Stomach smooth muscle (tissue), 2 donors: ENCODE results near the gene RNF145.
"Not testable (repeated sequence)": the region's sequence is repeated elsewhere in the genome, so short reads cannot be mapped to it uniquely, and the experiment has no call there.

Experiments used
- H3K27ac ChIP-seq: one replicate; pipeline ENCODE4 v1.7.0; 2013; ENCODE audit warnings: mild to moderate bottlenecking, low read length, inconsistent platforms
- H3K27me3 ChIP-seq, 2 donors: one replicate each; pipeline ENCODE4 v1.7.0; 2013; ENCODE audit warnings: low read length in 2 of 2; ENCODE audit not compliant: insufficient read depth in 2 of 2, control insufficient read depth in 1 of 2
- H3K36me3 ChIP-seq, 2 donors: one replicate each; pipeline ENCODE4 v1.7.0; 2013; ENCODE audit warnings: low read length in 2 of 2; ENCODE audit not compliant: control insufficient read depth in 2 of 2, insufficient read depth in 2 of 2
- H3K4me1 ChIP-seq: one replicate; pipeline ENCODE4 v1.7.0; 2013; ENCODE audit warnings: low read length; ENCODE audit not compliant: control insufficient read depth, insufficient read depth
- H3K4me3 ChIP-seq, 2 donors: one replicate each; pipeline ENCODE4 v1.7.0; 2013; ENCODE audit warnings: low read length in 2 of 2
- H3K9ac ChIP-seq, 2 donors: one replicate each; pipeline ENCODE4 v1.7.0; 2013; ENCODE audit warnings: low read length in 2 of 2, mild to moderate bottlenecking in 1 of 2
- H3K9me3 ChIP-seq, 2 donors: one replicate each; pipeline ENCODE4 v1.7.0; 2013; ENCODE audit warnings: low read length in 2 of 2; ENCODE audit not compliant: control insufficient read depth in 2 of 2
- donor health status: healthy.
- donor health status: Pancreatic carcinoma.

Gene RNF145

GRCh38 chr5:159133041-159133741, 76.2 kb downstream of the RNF145 start:
- H3K4me1 ChIP-seq: no peaks in the 10 kb centered on the region
- no peak overlapping the region for H3K4me3 ChIP-seq
- H3K27ac ChIP-seq: no peak overlapping the region

GRCh38 chr5:159132429-159133040, 76.8 kb downstream of the RNF145 start:
- Histone ChIP-seq H3K4me1 (no peaks in the 10 kb centered on the region), H3K9ac (no peak overlapping the region), H3K27ac (no peak overlapping the region), H3K9me3 (no peaks in the 10 kb centered on the region), H3K4me3 (no peak overlapping the region), H3K36me3 (no peaks in the 10 kb centered on the region), H3K27me3 (peaks cover 0 to 6% of the 10 kb centered on the region in 2 donors)

More at GRCh38 chr5:159133041-159133741, 76.2 kb downstream of the RNF145 start:
- Histone ChIP-seq H3K36me3 (no peaks in the 10 kb centered on the region), H3K27me3 (peaks cover 0 to 6% of the 10 kb centered on the region in 2 donors), H3K9me3 (no peaks in the 10 kb centered on the region), H3K9ac (no peak overlapping the region)

- no peak overlapping the region for H3K9ac ChIP-seq
- no peak overlapping the region for H3K4me3 ChIP-seq
These were observed 77.4 kb downstream of the RNF145 start for GRCh38 chr5:159131951-159132350.

GRCh38 chr5:159130871-159131270, 78.5 kb downstream of the RNF145 start:
- Histone ChIP-seq H3K27me3 (peaks cover 0 to 4% of the 10 kb centered on the region in 2 donors), H3K9me3 (no peaks in the 10 kb centered on the region), H3K27ac (no peak overlapping the region), H3K4me1 (no peaks in the 10 kb centered on the region), H3K4me3 (no peak overlapping the region), H3K36me3 (no peaks in the 10 kb centered on the region), H3K9ac (no peak overlapping the region)

More at GRCh38 chr5:159131951-159132350, 77.4 kb downstream of the RNF145 start:
- H3K36me3 ChIP-seq: no peaks in the 10 kb centered on the region
- no peak overlapping the region for H3K27ac ChIP-seq
- peaks cover 0 to 4% of the 10 kb centered on the region in 2 donors for H3K27me3 ChIP-seq
- H3K4me1 ChIP-seq: no peaks in the 10 kb centered on the region
- H3K9me3 ChIP-seq: no peaks in the 10 kb centered on the region

GRCh38 chr5:159128070-159128541, 81.2 kb downstream of the RNF145 start:
- Histone ChIP-seq H3K27ac (no peak overlapping the region), H3K9ac (no peak overlapping the region), H3K4me3 (no peak overlapping the region), H3K27me3 (peaks cover 0 to 4% of the 10 kb centered on the region in 2 donors), H3K4me1 (no peaks in the 10 kb centered on the region), H3K9me3 (no peaks in the 10 kb centered on the region), H3K36me3 (no peaks in the 10 kb centered on the region)

GRCh38 chr5:159123700-159124099, 85.7 kb downstream of the RNF145 start:
- H3K9ac ChIP-seq: no peak overlapping the region

GRCh38 chr5:159123189-159123588, 86.2 kb downstream of the RNF145 start:
- no peak overlapping the region for H3K9ac ChIP-seq
- no peak overlapping the region for H3K27ac ChIP-seq
- no peaks in the 10 kb centered on the region for H3K27me3 ChIP-seq
- no peaks in the 10 kb centered on the region for H3K36me3 ChIP-seq
- peaks cover 0 to 4% of the 10 kb centered on the region in 2 donors for H3K9me3 ChIP-seq
- H3K4me1 ChIP-seq: no peaks in the 10 kb centered on the region
- no peak overlapping the region for H3K4me3 ChIP-seq

More at GRCh38 chr5:159123700-159124099, 85.7 kb downstream of the RNF145 start:
- Histone ChIP-seq H3K4me1 (no peaks in the 10 kb centered on the region), H3K27me3 (no peaks in the 10 kb centered on the region), H3K27ac (no peak overlapping the region), H3K4me3 (no peak overlapping the region), H3K9me3 (peaks cover 0 to 4% of the 10 kb centered on the region in 2 donors), H3K36me3 (no peaks in the 10 kb centered on the region)

GRCh38 chr5:159121061-159121460, 88.3 kb downstream of the RNF145 start:
- Histone ChIP-seq H3K9ac (no peak overlapping the region), H3K4me1 (no peaks in the 10 kb centered on the region), H3K36me3 (no peaks in the 10 kb centered on the region), H3K4me3 (no peak overlapping the region), H3K27ac (no peak overlapping the region), H3K27me3 (peaks cover 0 to 1% of the 10 kb centered on the region in 2 donors), H3K9me3 (peaks cover 0 to 4% of the 10 kb centered on the region in 2 donors)

- Histone ChIP-seq H3K4me3 (no peak overlapping the region), H3K27ac (no peak overlapping the region)
These were observed 88.9 kb downstream of the RNF145 start for GRCh38 chr5:159120446-159120845.

GRCh38 chr5:159119842-159120241, 89.5 kb downstream of the RNF145 start:
- not testable (repeated sequence) for H3K4me3 ChIP-seq, H3K4me1 ChIP-seq, H3K9me3 ChIP-seq, H3K27me3 ChIP-seq, H3K9ac ChIP-seq, H3K27ac ChIP-seq, H3K36me3 ChIP-seq

More at GRCh38 chr5:159120446-159120845, 88.9 kb downstream of the RNF145 start:
- no peaks in the 10 kb centered on the region for H3K4me1 ChIP-seq
- no peaks in the 10 kb centered on the region for H3K36me3 ChIP-seq
- H3K9me3 ChIP-seq: peaks cover 0 to 4% of the 10 kb centered on the region in 2 donors
- H3K9ac ChIP-seq: no peak overlapping the region
- peaks cover 0 to 2% of the 10 kb centered on the region in 2 donors for H3K27me3 ChIP-seq
